HepG2 (cell line): ENCODE data around the gene KATNB1. TPM values are rescaled to one million over a fixed set of nuclear protein-coding genes. Genes with fewer than 3 reads are reported as not detected.

Source experiments
- AHR ChIP-seq: IDR thresholded peaks from 2 replicates; pipeline ENCODE4 v1.6.1; 2018; ENCODE audit warnings: missing genetic modification reagents, missing compliant biosample characterization
- ARID3A ChIP-seq: IDR thresholded peaks from 2 replicates; pipeline ENCODE4 v1.6.1; 2012; ENCODE audit warnings: low read depth, low read length, improper control_type of control experiment
- BORCS8-MEF2B ChIP-seq: sonication (generic); formaldehyde crosslinking; IDR thresholded peaks from 2 replicates; pipeline ENCODE4 v1.8.0; 2022; ENCODE audit warnings: mild to moderate bottlenecking, missing genetic modification reagents
- DMAP1 ChIP-seq: IDR thresholded peaks from 2 replicates; pipeline ENCODE4 v1.6.1; 2016
- HNRNPLL ChIP-seq: fragments of 200-400 bp; formaldehyde crosslinking; IDR thresholded peaks from 2 replicates; pipeline ENCODE4 v1.6.1; 2017; ENCODE audit warnings: mild to moderate bottlenecking, low read depth, low read length; ENCODE audit not compliant: poor library complexity, severe bottlenecking
- JUND ChIP-seq: sonication (generic); formaldehyde crosslinking; IDR thresholded peaks from 2 replicates; pipeline ENCODE4 v1.8.0; 2022; ENCODE audit warnings: mild to moderate bottlenecking, missing genetic modification reagents
- PHF20 ChIP-seq: sonication (generic); formaldehyde crosslinking; IDR thresholded peaks from 2 replicates; pipeline ENCODE4 v1.5.0; 2020; ENCODE audit warnings: mild to moderate bottlenecking, missing genetic modification reagents
- TBX2 ChIP-seq: sonication (generic); formaldehyde crosslinking; IDR thresholded peaks from 2 replicates; pipeline ENCODE4 v1.5.0; 2020; ENCODE audit warnings: missing genetic modification reagents, mild to moderate bottlenecking, borderline replicate concordance
- TEAD2 ChIP-seq: sonication (generic); formaldehyde crosslinking; IDR thresholded peaks from 2 replicates; pipeline ENCODE4 v1.9.0; 2021; ENCODE audit warnings: missing genetic modification reagents
- TOPORS ChIP-seq: sonication (generic); formaldehyde crosslinking; IDR thresholded peaks from 2 replicates; pipeline ENCODE4 v1.8.0; 2023; ENCODE audit warnings: mild to moderate bottlenecking, missing genetic modification reagents
- ZNF20 ChIP-seq: sonication (generic); formaldehyde crosslinking; IDR thresholded peaks from 2 replicates; pipeline ENCODE4 v1.4.0; 2020; ENCODE audit warnings: mild to moderate bottlenecking, moderate library complexity, missing genetic modification reagents
- ZNF609 ChIP-seq: sonication (generic); formaldehyde crosslinking; IDR thresholded peaks from 2 replicates; pipeline ENCODE4 v1.4.0; 2020; ENCODE audit warnings: mild to moderate bottlenecking, missing genetic modification reagents, borderline replicate concordance
- ZNF704 ChIP-seq: sonication (generic); formaldehyde crosslinking; IDR thresholded peaks from 2 replicates; pipeline ENCODE4 v1.8.1; 2023; ENCODE audit warnings: mild to moderate bottlenecking, inconsistent platforms, moderate library complexity, missing genetic modification reagents, borderline replicate concordance
- ZNF740 ChIP-seq: sonication (generic); formaldehyde crosslinking; IDR thresholded peaks from 2 replicates; pipeline ENCODE4 v1.4.0; 2020; ENCODE audit warnings: missing genetic modification reagents
- polyA plus RNA-seq, 8 experiments: library from polyadenylated mRNA; depleted of rRNA in 3 of 8; stranded (reverse) in 7 of 8; unstranded in 1 of 8; fragments of >200 nt; fragmentation: Illumina TruSeq in 4 of 8; extraction: Trizol in 4 of 8; gene quantifications; 2 replicates each; pipeline versions ENCODE4 v1.2.1 to v1.2.3, GENCODE V29; 2011 to 2016; ENCODE audit warnings: low read depth in 4 of 8, missing spikeins in 1 of 8, mixed read lengths in 1 of 8; ENCODE audit not compliant: insufficient read depth in 1 of 8
- total RNA-seq, 5 experiments: library from RNA; depleted of rRNA; stranded (reverse); fragments of >200 nt; fragmentation: Illumina TruSeq; extraction: Trizol; gene quantifications; 2 replicates each; pipeline ENCODE4 v1.2.3, GENCODE V29; 2016; ENCODE audit warnings: low read depth in 1 of 5

KATNB1 gene
- total and polyA plus RNA-seq, 2 of the 13 experiments (the other 11 are each of a cell fraction or from before 2014, with no cell fraction given), result 31.5 to 43.5 TPM

- TF ChIP-seq ZNF609, result no peak
- TF ChIP-seq DMAP1 (CRISPR knock-in tag), result peak; percentile 71
- TF ChIP-seq PHF20 (CRISPR knock-in tag), result peak; percentile 31; the same call in 1 of the 2 replicates
- no peak; the same call in 1 of the 2 replicates for TF ChIP-seq ZNF740 (CRISPR knock-in tag)
- 0 out of 2 replicates have a peak, but pooled peaks have one; percentile 27 for TF ChIP-seq ZNF704 (CRISPR knock-in tag)
- TF ChIP-seq TEAD2 (CRISPR knock-in tag), result 0 out of 2 replicates have a peak, but pooled peaks have one; percentile 4
- 0 out of 2 replicates have a peak, but pooled peaks have one; percentile 35 for TF ChIP-seq TOPORS (CRISPR knock-in tag)
- peak; percentile 86 for TF ChIP-seq JUND (CRISPR knock-in tag)
- peak; percentile 79 for TF ChIP-seq TBX2 (CRISPR knock-in tag)
- TF ChIP-seq AHR (CRISPR knock-in tag), result peak; percentile 70; the same call in 1 of the 2 replicates
- peak; percentile 65; the same call in 1 of the 2 replicates for TF ChIP-seq BORCS8-MEF2B
- no peak for TF ChIP-seq ZNF20 (CRISPR knock-in tag)
- peak; percentile 34 for TF ChIP-seq HNRNPLL
- 0 out of 2 replicates have a peak, but pooled peaks have one; percentile 23 for TF ChIP-seq ARID3A
Observed at GRCh38 chr16:57736419-57737351, 1.1 kb downstream of the KATNB1 start (continued).
